NCI-H1092 (cell line): ENCODE data around the gene PRDX5.
"Not testable (repeated sequence)": the region's sequence is repeated elsewhere in the genome, so short reads cannot be mapped to it uniquely, and the experiment has no call there.

Experiments
- DNase-seq: peaks from one replicate; lab custom pipeline; 2025; lab: John Stamatoyannopoulos, UW

Gene PRDX5

GRCh38 chr11:64305691-64306562, 12.0 kb upstream of the PRDX5 start:
- no peak for DNase-seq

DNA sequence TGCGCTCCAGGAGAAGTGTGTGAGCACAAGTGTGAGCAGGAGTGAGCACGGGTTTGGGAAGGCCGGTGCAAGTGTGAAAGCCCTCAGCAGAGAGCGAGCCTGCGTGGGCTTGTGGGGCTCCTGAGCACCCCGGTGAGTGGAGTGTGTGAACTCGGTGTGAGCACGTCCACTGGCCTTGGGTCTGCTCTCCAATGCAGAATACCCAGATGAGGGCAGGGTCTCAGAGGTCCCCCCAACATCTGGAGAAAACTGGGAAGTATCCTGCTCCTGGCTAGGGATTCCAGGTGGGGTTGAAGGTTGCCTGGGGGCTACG, 11.4 kb upstream of the PRDX5 start:
- no peak for DNase-seq

GRCh38 chr11:64306876-64307622, 10.9 kb upstream of the PRDX5 start:
- DNase-seq, result no peak

- DNase-seq, result not testable (repeated sequence)
Measured at GRCh38 chr11:64307795-64308194, 10.1 kb upstream of the PRDX5 start.

DNA sequence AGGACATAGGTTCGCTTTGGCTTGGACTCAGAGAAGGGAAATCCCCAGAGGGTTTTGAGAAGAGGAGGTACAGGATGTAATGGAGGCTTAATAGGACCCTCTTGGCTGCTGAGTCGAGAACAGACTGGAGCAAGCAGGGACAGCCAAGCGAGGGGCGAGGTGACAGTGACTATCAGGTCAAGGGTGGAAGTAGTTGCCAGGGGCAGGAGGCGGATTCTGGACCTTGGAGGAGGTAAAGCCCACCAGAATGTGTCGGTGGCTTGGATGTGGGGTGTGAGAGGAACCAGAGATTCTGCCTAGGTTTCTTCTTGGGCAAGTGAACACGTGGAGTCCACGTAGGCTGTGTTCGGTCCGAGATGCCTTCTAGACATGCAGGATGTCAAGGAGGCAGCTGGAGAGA, 5.0 kb upstream of the PRDX5 start:
- no peak for DNase-seq

GRCh38 chr11:64313491-64314145, 4.3 kb upstream of the PRDX5 start:
- DNase-seq, result no peak

GRCh38 chr11:64314146-64314804, 3.6 kb upstream of the PRDX5 start:
- DNase-seq, result no peak

DNA sequence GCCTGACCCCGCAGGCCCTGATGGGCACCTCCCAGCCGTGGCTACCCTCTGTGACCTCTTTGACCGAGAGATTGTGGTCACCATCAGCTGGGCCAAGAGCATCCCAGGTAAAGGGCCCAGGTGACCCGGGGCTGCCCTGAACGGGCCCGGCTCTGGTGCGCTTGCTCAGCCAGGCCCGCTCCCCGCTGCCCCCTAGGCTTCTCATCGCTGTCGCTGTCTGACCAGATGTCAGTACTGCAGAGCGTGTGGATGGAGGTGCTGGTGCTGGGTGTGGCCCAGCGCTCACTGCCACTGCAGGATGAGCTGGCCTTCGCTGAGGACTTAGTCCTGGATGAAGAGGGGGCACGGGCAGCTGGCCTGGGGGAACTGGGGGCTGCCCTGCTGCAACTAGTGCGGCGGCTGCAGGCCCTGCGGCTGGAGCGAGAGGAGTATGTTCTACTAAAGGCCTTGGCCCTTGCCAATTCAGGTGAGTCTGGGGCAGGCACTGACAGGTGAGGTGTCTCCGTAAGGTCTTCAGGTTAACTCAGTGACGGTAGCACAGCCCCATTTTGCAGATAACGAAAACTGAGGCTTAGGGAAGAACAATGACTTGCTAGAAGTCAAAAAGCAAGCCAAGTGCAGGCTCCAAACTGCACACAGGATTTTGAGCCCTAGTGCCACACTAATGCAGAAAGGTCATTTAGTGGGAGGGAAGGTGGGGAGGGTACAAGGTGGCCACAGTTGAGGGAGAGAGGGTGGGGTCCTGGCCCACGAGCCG, 2.9 kb upstream of the PRDX5 start:
- DNase-seq, result no peak

- DNase-seq, result not testable (repeated sequence)
Measured at GRCh38 chr11:64315667-64316526, 2.0 kb upstream of the PRDX5 start.

DNA sequence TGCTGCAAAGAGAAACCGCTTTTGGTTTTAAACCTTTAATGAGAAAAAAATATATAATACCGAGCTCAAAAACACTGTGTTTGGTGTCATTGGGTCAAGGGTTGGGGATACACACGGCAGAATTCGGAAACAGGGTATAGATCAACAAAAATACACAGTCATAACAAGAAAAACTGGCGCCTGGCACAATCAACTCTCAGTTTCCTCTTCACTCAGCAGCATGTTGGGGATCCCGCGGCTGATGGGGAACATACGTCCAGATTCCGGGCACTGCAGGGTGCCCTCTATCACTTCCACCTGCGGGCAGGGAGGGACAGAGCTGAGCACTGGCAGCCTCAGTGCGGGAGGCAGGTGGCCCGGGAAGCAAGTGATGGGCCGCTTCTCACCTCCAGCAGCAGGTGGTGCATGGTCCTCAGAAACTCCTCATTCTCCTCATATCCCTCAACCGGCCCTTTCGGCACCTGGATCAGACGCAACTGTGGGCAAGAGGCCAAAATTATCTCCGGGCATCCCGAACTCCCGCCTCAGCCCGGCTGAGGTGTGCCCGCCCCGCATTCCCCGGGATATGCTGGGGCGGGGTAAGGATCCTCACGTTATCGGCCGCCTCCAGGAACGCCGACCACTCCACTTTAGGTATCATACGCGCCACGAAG, 1.1 kb upstream of the PRDX5 start:
- DNase-seq, result peak; percentile 16

DNA sequence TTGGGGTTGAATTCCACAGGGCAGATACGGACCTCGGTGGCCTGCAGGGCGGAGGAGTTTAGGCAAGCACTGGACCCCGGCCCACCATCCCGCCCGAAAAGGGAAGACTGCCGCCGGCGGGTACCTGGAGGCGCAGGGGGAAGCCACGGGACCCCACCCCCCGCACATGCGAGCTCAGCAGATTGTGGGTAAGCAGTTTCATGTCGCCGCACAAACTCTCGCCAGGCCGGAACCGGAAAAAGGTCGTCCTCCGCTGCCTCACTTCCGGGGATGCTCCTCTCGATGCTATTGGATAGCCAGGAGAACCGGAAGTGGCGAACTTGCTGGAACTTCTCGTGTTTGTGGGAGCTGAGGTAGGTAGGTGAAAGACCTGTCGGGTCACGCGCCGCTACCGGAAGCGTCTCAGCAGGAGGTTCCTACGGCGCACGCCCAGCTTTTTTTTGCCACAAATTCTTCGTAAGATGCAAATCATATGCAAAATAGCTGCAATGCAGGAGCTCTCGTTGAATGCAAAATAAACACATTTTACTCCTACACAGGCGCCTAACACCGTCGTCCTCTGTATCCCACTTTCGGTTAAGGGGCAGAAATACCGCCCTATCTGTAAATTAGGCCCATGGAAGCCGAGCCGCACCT, 478 bp upstream of the PRDX5 start, which contains the start of gene TRMT112:
Gene TRMT112, minus strand, starts transcription at position 235 of the 636 bp plus-strand sequence. Its CDS starts 33 bp downstream, at position 202.
- DNase-seq, result peak; percentile 99

DNA sequence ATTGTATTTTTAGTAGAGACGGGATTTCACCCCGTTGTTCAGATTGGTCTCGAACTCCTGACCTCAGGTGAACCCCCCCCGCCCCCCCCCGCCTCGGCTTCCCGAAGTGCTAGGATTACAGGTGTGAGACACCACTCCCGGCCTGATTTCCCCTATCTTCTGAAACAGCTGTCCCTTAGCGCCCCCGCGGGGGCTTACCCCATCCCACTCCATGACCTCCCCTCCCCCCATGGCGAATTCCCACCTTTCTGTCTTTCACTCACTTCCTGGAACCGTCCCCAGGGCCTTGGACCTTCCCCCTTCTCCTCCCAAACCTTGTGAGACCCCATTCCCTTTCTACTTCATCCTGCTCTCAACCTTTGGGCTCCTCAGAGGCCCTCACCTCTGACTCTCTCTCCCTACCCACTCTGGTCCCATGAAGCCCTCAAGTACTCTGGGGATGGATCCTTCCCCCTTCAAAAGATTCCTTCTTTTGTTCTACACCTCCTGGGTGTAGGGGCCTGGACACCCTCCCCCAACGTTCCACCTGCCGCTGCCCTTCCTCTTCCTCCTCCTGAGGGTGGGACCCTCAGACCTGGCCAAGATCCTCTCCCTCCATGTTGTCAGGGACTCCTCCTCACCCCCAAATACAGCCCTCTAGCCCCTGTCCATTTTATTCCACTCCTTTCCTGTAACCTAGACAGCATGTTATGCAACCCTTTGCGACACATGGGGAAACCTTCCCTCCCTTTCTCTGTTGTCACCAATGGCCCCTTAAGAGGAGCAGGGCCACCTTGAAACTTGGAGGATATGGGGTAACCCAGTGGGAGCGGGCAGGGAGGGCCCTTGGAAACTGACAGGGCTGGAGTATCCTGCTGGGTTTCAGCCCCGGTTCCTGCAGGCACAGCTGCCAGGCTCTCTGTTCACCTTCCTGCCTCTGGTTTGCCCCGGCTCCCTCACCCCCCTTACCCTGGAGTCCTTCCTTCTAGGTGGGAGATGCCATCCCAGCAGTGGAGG, 1.1 kb downstream of the PRDX5 start:
- no peak for DNase-seq

GRCh38 chr11:64320556-64320955, 2.6 kb downstream of the PRDX5 start:
- no peak for DNase-seq

- no peak for DNase-seq
Measured at GRCh38 chr11:64321026-64321425, 3.1 kb downstream of the PRDX5 start.

GRCh38 chr11:64321533-64321932, 3.6 kb downstream of the PRDX5 start:
- no peak for DNase-seq

GRCh38 chr11:64322925-64323260, 5.0 kb downstream of the PRDX5 start:
- DNase-seq, result no peak

- no peak for DNase-seq
Measured at GRCh38 chr11:64323373-64323772, 5.5 kb downstream of the PRDX5 start.

DNA sequence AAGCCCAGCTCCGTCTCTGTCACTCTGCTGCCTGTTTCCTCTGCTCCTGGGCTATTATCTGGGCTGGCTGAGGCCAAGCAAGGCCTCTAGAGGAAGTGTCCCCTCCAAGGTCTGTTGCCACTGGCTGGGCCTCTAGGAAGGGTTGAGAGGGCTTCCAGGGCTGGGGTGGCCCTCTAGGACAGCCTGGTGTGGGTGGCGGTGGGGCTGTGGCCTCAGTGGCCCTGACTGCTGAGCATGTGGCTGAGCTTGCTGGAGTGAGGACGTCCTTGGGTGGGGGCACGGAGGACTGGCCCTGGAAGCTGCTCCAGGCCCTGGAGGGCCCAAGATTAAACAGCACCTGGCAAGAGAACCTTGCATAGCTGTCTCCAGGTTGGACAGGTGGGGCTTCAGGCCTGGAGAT, 6.1 kb downstream of the PRDX5 start:
- not testable (repeated sequence) for DNase-seq
